ENCODE results near the gene CCL17. TPM values are rescaled to one million over a fixed set of nuclear protein-coding genes. Genes with fewer than 3 reads are reported as not detected.
"Not testable (repeated sequence)": the region's sequence is repeated elsewhere in the genome, so short reads cannot be mapped to it uniquely, and the experiment has no call there.

The CCL17 gene
- total RNA-seq, 2 donors from 2014 or later, result not detected

DNA sequence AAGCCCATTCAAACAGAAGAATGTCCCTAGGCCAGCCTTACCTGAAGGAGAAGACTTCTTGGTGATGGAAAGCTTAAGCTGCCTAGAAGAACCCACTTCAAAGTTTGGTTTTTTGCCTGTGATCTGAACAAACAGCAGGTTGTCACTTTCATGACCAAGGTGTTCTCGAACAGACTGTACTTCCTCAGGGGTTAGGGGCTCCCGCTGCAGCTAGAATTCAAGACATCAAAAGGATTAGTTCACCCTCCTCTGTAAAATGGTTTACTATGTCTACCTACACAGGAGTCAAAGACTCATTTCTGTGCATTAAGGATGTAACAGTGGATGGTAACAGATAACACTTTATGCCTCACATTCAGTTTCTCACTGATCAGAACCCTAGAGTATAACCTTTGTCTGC, 29.4 kb downstream of the CCL17 start:
- Histone ChIP-seq H3K4me3 (no peak overlapping the region), H3K36me3 (peaks cover 98% of the 10 kb centered on the region), H3K9me3 (no peaks in the 10 kb centered on the region), H3K27ac (no peak overlapping the region), H3K27me3 (no peaks in the 10 kb centered on the region), H3K4me1 (no peaks in the 10 kb centered on the region)
- TF ChIP-seq, protein P1, sequence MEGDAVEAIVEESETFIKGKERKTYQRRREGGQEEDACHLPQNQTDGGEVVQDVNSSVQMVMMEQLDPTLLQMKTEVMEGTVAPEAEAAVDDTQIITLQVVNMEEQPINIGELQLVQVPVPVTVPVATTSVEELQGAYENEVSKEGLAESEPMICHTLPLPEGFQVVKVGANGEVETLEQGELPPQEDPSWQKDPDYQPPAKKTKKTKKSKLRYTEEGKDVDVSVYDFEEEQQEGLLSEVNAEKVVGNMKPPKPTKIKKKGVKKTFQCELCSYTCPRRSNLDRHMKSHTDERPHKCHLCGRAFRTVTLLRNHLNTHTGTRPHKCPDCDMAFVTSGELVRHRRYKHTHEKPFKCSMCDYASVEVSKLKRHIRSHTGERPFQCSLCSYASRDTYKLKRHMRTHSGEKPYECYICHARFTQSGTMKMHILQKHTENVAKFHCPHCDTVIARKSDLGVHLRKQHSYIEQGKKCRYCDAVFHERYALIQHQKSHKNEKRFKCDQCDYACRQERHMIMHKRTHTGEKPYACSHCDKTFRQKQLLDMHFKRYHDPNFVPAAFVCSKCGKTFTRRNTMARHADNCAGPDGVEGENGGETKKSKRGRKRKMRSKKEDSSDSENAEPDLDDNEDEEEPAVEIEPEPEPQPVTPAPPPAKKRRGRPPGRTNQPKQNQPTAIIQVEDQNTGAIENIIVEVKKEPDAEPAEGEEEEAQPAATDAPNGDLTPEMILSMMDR (IDR thresholded peaks at IDR 0.05), result no peak
- DNase-seq (ENCODE audit: low spot score), result no peak

DNA sequence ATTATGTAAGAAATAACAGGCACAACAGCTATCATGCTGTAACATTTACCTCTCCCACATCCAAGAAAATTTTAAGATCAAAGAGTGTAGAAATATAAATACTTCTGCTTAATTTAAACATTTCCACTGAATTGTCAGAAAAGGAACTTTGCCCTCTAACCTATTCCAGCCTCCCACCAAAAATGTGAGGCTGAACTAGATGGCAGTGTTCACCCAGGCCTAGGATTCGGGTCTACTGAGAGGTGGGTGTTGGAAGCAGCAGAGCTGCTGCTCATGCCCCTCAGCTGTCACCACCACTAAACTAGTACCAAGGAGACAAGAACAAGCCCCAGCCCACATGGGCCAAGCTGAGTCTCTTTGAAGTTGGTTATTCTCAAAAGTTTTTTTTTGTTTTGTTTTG, 31.3 kb downstream of the CCL17 start:
- no peak overlapping the region for H3K27ac ChIP-seq
- TF ChIP-seq, protein P1 (IDR thresholded peaks at IDR 0.05), result no peak
- H3K4me1 ChIP-seq, result no peaks in the 10 kb centered on the region
- no peak overlapping the region for H3K4me3 ChIP-seq
- no peaks in the 10 kb centered on the region for H3K27me3 ChIP-seq
- no peak for DNase-seq (ENCODE audit: low spot score)
- peaks cover 99% of the 10 kb centered on the region for H3K36me3 ChIP-seq
- peaks cover 0 to 7% of the 10 kb centered on the region in 2 donors for H3K9me3 ChIP-seq

DNA sequence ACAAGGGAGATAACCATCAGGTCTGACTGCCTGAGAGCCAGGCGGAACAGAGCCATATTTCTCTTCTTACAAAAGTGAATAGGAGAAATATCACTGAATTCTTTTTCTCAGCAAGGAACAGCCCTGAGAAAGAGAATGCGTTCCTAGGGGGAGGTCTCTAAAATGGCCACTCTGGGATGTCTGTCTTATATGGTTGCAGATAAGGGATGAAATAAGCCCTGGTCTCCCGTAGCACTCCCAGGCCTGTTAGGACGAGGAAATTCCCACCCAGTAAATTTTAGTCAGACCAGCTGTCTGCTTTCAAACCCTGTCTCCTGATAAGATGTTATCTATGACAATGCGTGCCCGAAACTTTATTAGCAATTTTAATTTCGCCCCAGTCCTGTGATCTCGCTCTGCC, 35.4 kb downstream of the CCL17 start:
- not testable (repeated sequence) for H3K9me3 ChIP-seq; DNase-seq (ENCODE audit: low spot score); H3K4me3 ChIP-seq; H3K4me1 ChIP-seq; H3K27ac ChIP-seq; H3K27me3 ChIP-seq
- H3K36me3 ChIP-seq, result peaks cover 63% of the 10 kb centered on the region

DNA sequence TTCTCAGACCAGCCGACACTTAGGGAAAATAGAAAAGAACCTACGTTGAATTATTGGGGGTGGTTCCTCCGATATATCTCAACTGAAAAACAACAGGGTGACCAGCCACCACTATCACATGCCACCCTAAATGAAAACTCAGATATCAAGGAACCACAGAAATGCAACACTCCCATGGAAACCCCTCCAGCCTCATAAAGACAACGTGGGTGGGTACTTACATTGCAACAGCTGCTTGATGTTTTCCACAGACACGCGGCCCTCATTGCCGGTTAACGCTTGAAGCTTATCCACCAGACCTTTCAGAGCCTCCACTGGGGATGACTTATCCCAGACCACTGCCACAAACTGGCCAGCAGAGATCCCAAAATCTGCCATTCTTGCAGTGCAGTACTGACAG, 36.0 kb downstream of the CCL17 start:
- not testable (repeated sequence) for H3K9me3 ChIP-seq; H3K27me3 ChIP-seq; DNase-seq (ENCODE audit: low spot score); H3K27ac ChIP-seq; H3K4me1 ChIP-seq; H3K4me3 ChIP-seq
- peaks cover 56% of the 10 kb centered on the region for H3K36me3 ChIP-seq

DNA sequence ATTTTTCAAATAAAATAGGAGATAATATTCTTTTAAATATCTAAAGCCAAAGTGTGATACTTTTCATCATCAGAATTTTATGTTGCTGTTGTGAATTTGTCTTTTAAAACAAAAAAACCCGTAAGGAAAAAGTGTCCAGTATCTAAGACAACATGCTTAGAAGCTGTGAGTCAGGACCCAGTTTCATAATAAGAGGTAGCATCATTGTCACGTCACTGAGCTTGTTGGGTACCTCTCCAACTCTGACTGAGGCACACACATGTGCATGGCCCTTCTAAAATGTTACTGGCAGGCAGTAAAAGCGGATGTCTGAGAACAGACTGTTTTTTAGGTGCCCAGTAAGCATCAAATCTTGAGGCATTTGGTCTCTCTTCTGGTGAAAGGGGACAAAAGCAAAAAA, 40.1 kb downstream of the CCL17 start:
- TF ChIP-seq, protein P1 (IDR thresholded peaks at IDR 0.05), result no peak

DNA sequence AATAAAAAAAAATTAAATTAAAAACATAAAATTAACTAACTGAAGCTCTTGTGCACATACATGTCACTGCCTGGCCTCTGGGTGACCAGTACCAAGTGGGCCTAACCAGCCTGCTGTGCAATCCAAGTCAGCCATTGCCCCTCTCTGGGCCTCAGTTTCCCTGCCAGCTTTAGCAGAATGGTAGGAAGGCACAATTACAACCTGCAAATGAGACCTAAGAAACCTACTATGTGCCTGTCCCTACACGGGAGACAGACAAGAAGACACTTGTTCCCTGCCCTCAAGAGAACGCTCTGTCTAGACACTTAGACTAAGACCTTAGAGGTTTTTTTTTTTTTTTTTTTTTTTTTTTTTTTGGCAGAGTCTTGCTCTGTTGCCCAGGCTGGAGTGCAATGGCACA, 40.9 kb downstream of the CCL17 start:
- no peak for DNase-seq (ENCODE audit: low spot score)
- no peak overlapping the region for H3K27ac ChIP-seq
- H3K9me3 ChIP-seq, result no peaks in the 10 kb centered on the region
- H3K27me3 ChIP-seq, result no peaks in the 10 kb centered on the region
- H3K4me1 ChIP-seq, result peaks cover 0 to 44% of the 10 kb centered on the region in 2 donors
- TF ChIP-seq, protein P1 (IDR thresholded peaks at IDR 0.05), result no peak
- peaks cover 8% of the 10 kb centered on the region for H3K36me3 ChIP-seq
- no peak overlapping the region for H3K4me3 ChIP-seq

More for the DNA sequence above, 40.1 kb downstream of the CCL17 start:
- Histone ChIP-seq H3K27ac (no peak overlapping the region), H3K9me3 (peaks cover 0 to 6% of the 10 kb centered on the region in 2 donors), H3K36me3 (peaks cover 16% of the 10 kb centered on the region), H3K27me3 (no peaks in the 10 kb centered on the region), H3K4me1 (peaks cover 0 to 42% of the 10 kb centered on the region in 2 donors), H3K4me3 (no peak overlapping the region)
- DNase-seq (ENCODE audit: low spot score), result no peak

DNA sequence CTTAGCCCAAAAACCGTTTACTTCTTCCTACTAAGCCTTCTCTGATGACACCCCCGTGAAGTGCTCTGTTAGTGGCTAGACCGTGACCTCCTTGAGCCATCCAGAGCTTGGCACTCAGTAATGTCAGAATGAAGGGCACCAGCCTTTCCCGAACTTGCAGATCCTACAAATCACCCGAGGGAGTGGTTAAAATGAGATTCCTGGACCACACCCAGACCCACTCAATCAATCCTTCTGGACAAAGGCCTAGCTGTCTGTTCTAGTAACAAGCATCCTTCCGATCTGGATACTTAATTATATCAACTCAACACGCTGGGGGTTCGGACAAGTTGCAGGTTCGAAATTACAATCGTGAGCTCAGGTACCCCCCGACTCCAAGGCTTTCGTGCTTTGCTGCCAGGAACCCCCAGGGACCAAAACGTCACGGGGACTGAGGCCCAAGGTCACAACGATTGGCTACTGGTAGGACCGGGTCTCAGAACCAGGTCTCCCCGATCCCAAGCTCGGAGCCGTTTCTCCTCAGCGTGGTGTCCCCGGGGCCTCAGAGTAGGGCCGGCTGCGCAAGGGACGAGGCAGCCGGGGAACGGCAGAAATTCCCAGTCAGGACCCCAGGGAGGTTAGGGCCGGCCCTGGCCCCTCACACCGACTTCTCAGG, 42.1 kb downstream of the CCL17 start:
- H3K4me1 ChIP-seq, result peaks cover 0 to 44% of the 10 kb centered on the region in 2 donors
- peak; percentile 68 for DNase-seq (ENCODE audit: low spot score)
- peak overlapping the region; percentile 96 to 98 for H3K27ac ChIP-seq
- no peaks in the 10 kb centered on the region for H3K27me3 ChIP-seq
- peak overlapping the region; percentile 95 to 98 for H3K4me3 ChIP-seq
- no peaks in the 10 kb centered on the region for H3K9me3 ChIP-seq
- TF ChIP-seq, protein P1 (IDR thresholded peaks at IDR 0.05), result no peak
- peaks cover 9% of the 10 kb centered on the region for H3K36me3 ChIP-seq
